ENCODE data around the gene LAMA5.

- TF ChIP-seq POLR2A (IDR thresholded peaks at IDR 0.05) (no peak), CTCF (IDR thresholded peaks at IDR 0.05 in 4 of 5, conservative IDR thresholded peaks at IDR 0.05 in 1 of 5) (no peak)
Measured at GRCh38 chr20:62281161-62281933, 85.8 kb downstream of the LAMA5 start.

All from gastrocnemius medialis (tissue), 4 donors.